ENCODE measurements around the gene KLK1. TPM values are rescaled to one million over a fixed set of nuclear protein-coding genes. Genes with fewer than 3 reads are reported as not detected.
"Not testable (repeated sequence)": the region's sequence is repeated elsewhere in the genome, so short reads cannot be mapped to it uniquely, and the experiment has no call there.

Gene KLK1
- total RNA-seq, 1 donor from 2014 or later, result 0.75 TPM

GRCh38 chr19:50770164-50770563, 53.4 kb downstream of the KLK1 start, which contains the start of gene GPR32:
Gene GPR32, plus strand, starts transcription at chr19:50770464. Its CDS starts 137 bp downstream, at chr19:50770601.
- not testable (repeated sequence) for ATAC-seq; DNase-seq (ENCODE audit: low spot score)

Other genes with a start within 250 kb of the KLK1 start
- not detected for gene SYT3, start 183.9 kb downstream of the KLK1 start, total RNA-seq
- gene C19orf81, start 174.3 kb downstream of the KLK1 start, total RNA-seq, result not detected
- 0.23 TPM for gene SHANK1, start 104.0 kb downstream of the KLK1 start, total RNA-seq
- gene CLEC11A, start 100.4 kb downstream of the KLK1 start, total RNA-seq, result 2.8 TPM
- gene GPR32, start 53.3 kb downstream of the KLK1 start, total RNA-seq, result not detected
- not detected for gene ACP4, start 33.4 kb downstream of the KLK1 start, total RNA-seq
- not detected for gene KLK15, start 9.8 kb upstream of the KLK1 start, total RNA-seq
- gene KLK3, start 31.1 kb upstream of the KLK1 start, total RNA-seq, result not detected
- gene KLK2, start 49.7 kb upstream of the KLK1 start, total RNA-seq, result not detected
- gene KLK4, start 87.6 kb upstream of the KLK1 start, total RNA-seq, result not detected
- not detected for gene KLK5, start 129.3 kb upstream of the KLK1 start, total RNA-seq
- not detected for gene KLK6, start 145.8 kb upstream of the KLK1 start, total RNA-seq
- gene KLK7, start 160.1 kb upstream of the KLK1 start, total RNA-seq, result not detected
- not detected for gene KLK8, start 177.8 kb upstream of the KLK1 start, total RNA-seq
- not detected for gene KLK10, start 195.9 kb upstream of the KLK1 start, total RNA-seq
- not detected for gene KLK11, start 202.8 kb upstream of the KLK1 start, total RNA-seq
- not detected for gene KLK12, start 211.2 kb upstream of the KLK1 start, total RNA-seq
- not detected for gene KLK13, start 241.3 kb upstream of the KLK1 start, total RNA-seq

Measured in left lobe of liver (tissue), 2 donors.